IPS-NIHi11 (cell line): ENCODE results near the gene MAT2B.
"Not testable (repeated sequence)": the region's sequence is repeated elsewhere in the genome, so short reads cannot be mapped to it uniquely, and the experiment has no call there.

Experiments used
- DNase-seq: peaks from one replicate; pipeline ENCODE4 v3.0.0; 2012; ENCODE audit warnings: mixed read lengths, low spot score

Gene MAT2B

GRCh38 chr5:163503106-163504078, 2.0 kb upstream of the MAT2B start:
- peak; percentile 63 for DNase-seq

DNA sequence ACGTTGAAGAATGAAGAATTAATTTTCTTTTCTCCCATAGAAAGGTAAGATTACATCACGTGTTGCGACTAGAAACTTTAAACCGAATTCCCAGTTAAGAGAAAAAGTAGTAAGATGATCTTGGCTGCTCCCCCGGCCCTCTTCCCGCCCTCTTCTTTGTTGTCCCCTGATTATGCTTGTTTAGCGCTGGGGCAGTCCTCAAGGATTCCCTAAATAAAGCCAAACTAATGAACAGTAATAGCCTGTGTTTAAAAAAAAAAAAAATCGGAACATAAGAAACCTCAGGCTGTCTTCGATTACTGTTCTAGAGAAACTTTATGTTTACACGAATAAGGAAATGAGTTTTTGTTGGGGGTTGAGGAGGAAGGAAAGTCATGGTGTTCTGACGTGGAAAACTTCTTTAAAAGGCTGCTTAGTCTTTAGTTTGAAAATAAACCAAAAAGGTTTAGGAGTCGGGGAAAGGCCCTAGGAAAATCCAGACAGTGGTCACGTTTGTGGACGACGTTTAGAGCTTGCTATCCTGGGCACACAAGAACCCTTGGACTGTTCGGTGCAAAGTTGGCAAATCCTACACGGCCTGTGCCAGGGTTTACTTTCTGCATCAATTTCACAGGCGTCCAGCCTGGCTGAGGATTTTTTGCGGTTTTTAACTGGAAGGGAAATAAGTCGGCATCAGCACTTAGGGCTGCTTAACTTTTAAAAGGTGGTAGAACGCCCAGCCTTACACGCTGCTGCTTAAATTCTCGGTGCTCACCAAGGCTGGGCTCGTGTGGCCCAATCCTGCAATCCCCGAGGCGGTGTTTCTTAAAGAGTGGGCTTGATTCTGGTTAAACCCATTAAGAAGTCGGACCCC, 1.1 kb upstream of the MAT2B start:
- DNase-seq = peak; percentile 20

DNA sequence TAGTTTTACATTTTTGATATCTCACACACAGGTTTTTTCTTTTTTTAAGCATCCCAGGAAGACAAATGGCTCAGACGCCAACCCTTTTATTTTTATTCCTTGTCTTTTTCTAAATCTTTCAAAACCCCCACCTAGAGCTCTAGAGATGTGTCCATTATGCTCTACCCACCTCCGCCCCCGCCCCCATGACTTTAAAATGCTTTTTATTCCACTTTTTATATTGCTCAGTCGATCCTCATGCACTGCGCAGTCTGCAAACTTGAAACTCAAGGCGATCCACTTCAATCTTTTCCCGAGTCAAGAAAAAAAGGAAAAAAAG, 411 bp upstream of the MAT2B start:
- peak; percentile 21 for DNase-seq

- DNase-seq = no peak
Measured at GRCh38 chr5:163506095-163506457, 657 bp downstream of the MAT2B start.

GRCh38 chr5:163506726-163507125, 1.3 kb downstream of the MAT2B start:
- no peak for DNase-seq

DNA sequence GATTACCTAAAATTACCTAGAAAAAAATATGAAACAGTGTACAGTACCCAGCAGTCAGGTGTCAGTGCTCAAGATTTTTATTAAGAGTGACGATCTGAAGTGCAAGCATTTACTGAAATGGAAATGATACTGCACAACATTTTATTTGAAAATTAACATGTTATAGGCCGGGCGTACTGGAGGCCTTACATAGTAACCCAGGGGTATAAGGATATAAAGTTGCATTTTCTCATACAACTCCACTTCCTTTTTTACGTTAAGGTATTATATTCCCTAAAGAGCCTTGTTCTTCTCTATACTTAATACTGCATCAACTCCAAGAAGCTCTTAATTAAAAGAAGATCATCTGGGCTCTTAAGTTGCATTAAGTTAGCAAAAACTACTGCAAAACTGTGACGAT, 3.3 kb downstream of the MAT2B start:
- DNase-seq = no peak

GRCh38 chr5:163509291-163509951, 4.0 kb downstream of the MAT2B start:
- no peak for DNase-seq

DNA sequence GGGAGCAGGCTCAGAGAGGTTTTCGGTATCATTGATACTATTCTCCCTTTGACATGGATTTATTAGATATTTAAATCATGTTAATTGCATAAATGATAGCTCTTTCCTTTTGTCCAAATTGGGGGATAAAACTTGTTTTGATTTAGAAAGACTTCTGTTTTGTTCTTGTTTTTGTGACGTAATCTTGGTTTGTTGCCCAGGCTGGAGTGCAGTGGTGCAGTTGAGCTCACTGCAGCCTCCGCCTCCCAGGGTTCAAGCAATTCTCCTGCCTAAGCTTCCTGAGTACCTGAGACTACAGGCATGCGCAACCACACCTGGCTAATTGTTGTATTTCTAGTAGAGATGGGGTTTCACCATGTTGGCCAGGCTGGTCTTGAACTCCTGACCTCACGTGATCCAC, 7.1 kb downstream of the MAT2B start:
- DNase-seq = no peak

DNA sequence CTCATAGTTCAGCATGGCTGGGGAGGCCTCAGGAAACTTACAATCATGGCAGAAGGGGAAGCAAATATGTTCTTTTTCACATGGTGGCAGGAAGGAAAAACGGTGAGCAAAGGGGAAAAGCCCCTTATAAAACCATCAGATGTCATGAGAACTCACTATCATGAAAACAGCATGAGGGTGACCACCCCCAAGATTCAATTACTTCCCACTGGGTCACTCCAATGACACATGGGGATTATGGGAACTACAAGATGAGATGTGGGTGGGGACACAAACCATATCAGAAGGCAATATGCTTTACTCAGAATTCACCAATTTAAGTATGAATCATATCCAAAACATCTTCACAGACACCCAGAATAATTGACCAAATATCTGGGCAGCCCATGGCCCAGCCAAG, 19.7 kb downstream of the MAT2B start:
- DNase-seq = no peak

DNA sequence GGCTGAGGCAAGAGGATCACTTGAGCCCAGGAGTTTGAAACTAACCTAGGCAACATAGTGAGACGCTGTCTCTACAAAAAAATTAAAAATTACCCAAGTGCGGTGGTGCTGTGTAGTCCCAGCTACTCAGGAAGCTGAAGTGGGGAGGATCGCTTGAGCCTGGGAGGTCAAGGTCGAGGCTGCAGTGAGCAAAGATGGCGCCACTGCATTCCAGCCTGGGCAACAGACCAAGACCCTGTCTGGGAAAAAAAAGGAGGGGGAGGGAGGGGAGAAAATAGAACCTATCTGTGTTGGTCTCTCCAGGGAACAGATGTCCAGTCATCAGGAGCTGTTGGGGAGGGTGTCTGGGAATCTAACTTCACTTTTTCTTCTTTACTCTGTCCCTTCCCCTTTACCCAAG, 24.3 kb downstream of the MAT2B start:
- DNase-seq = no peak

DNA sequence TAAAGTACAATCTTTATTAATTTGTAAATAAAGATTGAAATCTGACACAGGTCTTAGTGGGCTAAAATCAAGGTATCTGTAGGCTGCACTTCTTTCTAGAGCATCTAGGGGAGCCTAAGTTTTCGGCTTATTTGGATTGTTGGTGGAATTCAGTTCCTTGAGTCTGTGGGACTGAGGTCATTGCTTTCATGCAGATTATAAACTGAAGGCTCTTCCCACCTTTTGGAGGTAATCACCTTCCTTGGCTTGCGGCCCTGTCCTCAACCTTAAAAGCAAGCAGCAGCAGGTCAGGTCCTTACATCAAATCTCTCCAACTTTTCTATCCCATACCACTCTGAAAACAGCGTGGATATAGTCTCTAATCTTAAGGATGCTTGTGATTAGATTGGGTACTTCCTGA, 25.9 kb downstream of the MAT2B start:
- peak; percentile 8 for DNase-seq

DNA sequence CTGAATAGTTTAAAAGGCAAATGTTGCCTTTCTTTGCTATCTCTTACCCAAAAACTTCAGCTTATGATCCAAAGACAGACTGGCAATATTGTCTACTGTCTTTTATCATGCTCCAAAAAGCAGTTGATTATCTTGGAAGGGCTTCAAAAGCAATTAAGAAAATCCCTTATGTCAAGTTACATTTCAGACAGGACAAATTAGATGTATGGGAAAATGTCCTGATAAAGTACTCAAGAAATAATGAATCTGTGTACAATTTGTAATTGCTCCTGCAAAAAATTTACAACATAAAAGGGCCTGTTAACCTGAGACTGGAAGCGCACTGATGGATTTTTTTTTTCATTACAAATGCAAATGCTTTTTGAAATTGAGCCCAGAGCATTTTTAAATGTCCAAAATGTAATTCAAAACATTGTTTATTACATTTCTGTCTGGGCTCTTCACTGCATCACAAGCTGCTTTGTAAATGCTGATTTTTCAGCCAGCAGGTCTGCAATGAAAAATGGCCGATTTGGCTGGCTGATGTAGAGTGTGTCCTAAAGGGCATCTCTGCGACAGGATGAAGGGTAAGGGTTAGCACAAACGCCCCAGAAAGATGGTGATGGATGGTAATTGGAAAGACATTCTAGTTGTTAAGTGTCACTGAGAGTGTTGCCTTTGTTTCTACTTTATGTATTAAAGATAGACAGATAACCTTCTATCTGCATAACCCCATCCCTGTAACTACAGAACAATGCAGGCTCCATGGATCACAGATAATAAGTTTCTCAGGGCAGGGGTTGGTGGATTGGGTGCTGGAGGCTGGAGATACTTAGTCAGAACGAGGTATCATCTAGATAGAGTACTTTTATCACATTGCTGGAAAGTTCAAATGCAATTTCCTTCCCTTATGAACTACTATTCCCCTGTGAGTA, 27.0 kb downstream of the MAT2B start:
- no peak for DNase-seq

DNA sequence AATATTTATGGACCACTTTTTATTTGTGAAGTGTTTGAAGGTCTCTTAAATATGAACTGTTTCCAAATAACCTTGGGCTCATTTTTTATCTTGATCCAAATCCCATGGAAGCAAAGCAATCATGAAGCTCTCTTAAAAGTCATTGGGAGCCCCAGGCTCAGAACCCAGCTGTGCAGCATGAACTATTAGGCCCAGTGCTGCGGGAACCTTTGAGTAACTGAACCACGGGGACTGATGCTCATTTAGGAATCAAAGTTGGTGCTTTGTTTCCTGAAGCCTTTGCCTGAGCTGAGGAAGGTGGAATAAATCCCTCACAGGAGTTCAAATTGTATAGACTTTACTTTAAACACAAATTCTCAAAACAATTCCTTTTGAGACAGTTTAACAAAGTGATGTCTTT, 27.8 kb downstream of the MAT2B start:
- DNase-seq = no peak

- DNase-seq = peak; percentile 31
Measured at GRCh38 chr5:163534492-163535094, 29.2 kb downstream of the MAT2B start.

- DNase-seq = no peak
Measured at GRCh38 chr5:163535290-163535689, 29.9 kb downstream of the MAT2B start.

- DNase-seq = not testable (repeated sequence)
Measured at GRCh38 chr5:163536442-163536841, 31.0 kb downstream of the MAT2B start.

DNA sequence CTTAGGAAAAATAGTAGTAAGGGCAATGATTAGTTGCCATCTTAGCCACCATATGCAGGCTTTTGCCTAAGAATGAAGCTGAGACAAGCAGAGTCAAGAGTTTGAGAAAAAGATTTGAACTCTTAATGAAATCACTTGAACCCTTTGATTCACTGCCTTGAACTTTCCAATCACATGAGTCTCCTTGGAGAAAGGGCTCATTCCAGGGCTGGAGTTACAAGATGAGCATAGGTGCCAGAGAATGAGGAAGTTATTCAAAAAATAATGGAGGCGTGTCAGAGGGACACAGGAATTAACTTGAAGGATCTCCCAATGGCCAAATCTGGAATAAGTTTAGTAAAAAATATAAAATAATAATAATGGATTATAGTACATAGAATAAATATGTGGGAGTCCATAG, 35.3 kb downstream of the MAT2B start:
- DNase-seq = no peak

GRCh38 chr5:163542771-163543170, 37.4 kb downstream of the MAT2B start:
- no peak for DNase-seq

DNA sequence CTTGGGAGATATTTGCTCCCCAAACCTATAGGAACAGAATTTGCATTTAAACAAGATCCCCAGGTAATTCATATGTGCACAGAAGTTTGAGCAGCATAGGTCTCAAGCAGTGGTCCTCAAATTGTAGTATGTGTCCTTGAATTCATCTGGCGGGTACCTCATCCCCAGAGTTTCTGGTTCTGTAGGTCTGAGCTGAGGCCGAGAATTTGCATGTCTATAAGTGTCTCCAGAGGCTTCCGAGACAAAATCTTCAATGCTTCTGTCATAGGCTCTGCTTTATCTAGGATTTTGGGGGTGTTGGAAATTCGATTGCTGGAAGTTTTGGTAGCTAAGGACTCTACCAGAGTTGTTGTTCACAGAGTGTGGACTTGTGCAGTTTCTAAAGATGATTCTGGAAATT, 38.6 kb downstream of the MAT2B start:
- no peak for DNase-seq

GRCh38 chr5:163544836-163545235, 39.4 kb downstream of the MAT2B start:
- DNase-seq = no peak

GRCh38 chr5:163548649-163549048, 43.2 kb downstream of the MAT2B start:
- DNase-seq = no peak
